GM12891 (cell line): ENCODE results near the gene ETV4.

ENCODE experiments used
- PAX5 ChIP-seq: IDR thresholded peaks from 2 replicates; pipeline ENCODE4 v1.6.1; 2011; ENCODE audit warnings: low read length, moderate library complexity, mild to moderate bottlenecking; ENCODE audit not compliant: insufficient read depth, severe bottlenecking
- POLR2A ChIP-seq: IDR thresholded peaks from 2 replicates; pipeline ENCODE4 v1.6.1; 2011; ENCODE audit warnings: low read depth, low read length, control low read depth
- POLR2AphosphoS5 ChIP-seq: IDR thresholded peaks from 2 replicates; pipeline ENCODE4 v1.6.1; 2011; ENCODE audit warnings: low read depth, low read length, control low read depth
- TAF1 ChIP-seq: IDR thresholded peaks from 2 replicates; pipeline ENCODE4 v1.6.1; 2011; ENCODE audit warnings: low read depth, low read length, control low read depth

- no peak for TF ChIP-seq POLR2A
- TF ChIP-seq POLR2AphosphoS5 = no peak
- TF ChIP-seq TAF1 = no peak
- TF ChIP-seq PAX5 = no peak
Measured at GRCh38 chr17:43578699-43579565, 32.8 kb upstream of the ETV4 start.
